Mucosa of descending colon (tissue), 3 donors: ENCODE data around the gene MRPL55. TPM values are rescaled to one million over a fixed set of nuclear protein-coding genes. Genes with fewer than 3 reads are reported as not detected.

Experiments
- ATAC-seq: fragments of 200-7000 bp; cut with Tn5 transposase; one replicate; pipeline ENCODE4 v1.9.1; 2020; ENCODE audit warnings: mild to moderate bottlenecking, moderate library complexity
- DNase-seq, 3 donors: peaks; one replicate each; pipeline ENCODE4 v3.0.0-alpha.2; 2020
- H3K36me3 ChIP-seq: fragments of 200-600 bp; one replicate; pipeline ENCODE4 v1.8.0; 2021; ENCODE audit warnings: low read depth, mild to moderate bottlenecking
- H3K4me1 ChIP-seq: fragments of 200-600 bp; one replicate; pipeline ENCODE4 v1.8.0; 2021; ENCODE audit warnings: low read depth, mild to moderate bottlenecking
- H3K4me3 ChIP-seq: fragments of 200-600 bp; one replicate; pipeline ENCODE4 v1.8.0; 2021; ENCODE audit warnings: mild to moderate bottlenecking
- H3K9me3 ChIP-seq: fragments of 200-600 bp; one replicate; pipeline ENCODE4 v1.8.0; 2021; ENCODE audit warnings: mild to moderate bottlenecking
- CTCF ChIP-seq: fragments of 200-600 bp; IDR thresholded peaks from one replicate; pipeline ENCODE4 v1.8.0; 2022; ENCODE audit warnings: antibody characterized with exemption, mild to moderate bottlenecking
- intact Hi-C, 2 donors: fragments of 100-400 bp; cut with DNase I in 1 of 2; cut with micrococcal nuclease in 1 of 2; formaldehyde crosslinking; loops; one replicate each; pipeline versions ENCODE4 v1.11.0 to v1.11.1; 2022; cut with DNase I, micrococcal nuclease
- total RNA-seq, 3 donors: library from RNA; stranded (reverse); fragmentation: NEBNext Ultra II Directional in 2 of 3; extraction: Animal tissue kit (Norgen Biotek cat#: 25700) in 2 of 3; gene quantifications; one replicate each; pipeline versions ENCODE4 v1.2.1 to v1.2.4, GENCODE V29; 2021 to 2023
- donor health status: DM: no; HTN: no; CAD: no; lungs with moderate emphysema.
- donor health status: DM: no; HTN: no; CAD: no.
- donor health status: DM: no; HTN: yes; CAD: no.

MRPL55 gene
- total RNA-seq, 3 donors from 2014 or later, result 24.3 to 42.1 (median 37.3) TPM

- ATAC-seq (peak; percentile 14), DNase-seq (peak in 1 of 3 donors; percentile 30)
- Histone ChIP-seq H3K36me3 (no peaks in the 10 kb centered on the region), H3K9me3 (no peaks in the 10 kb centered on the region), H3K4me3 (no peak overlapping the region), H3K4me1 (no peaks in the 10 kb centered on the region)
- TF ChIP-seq CTCF, result no peak
- intact Hi-C loops, result no loop called here
These were observed 34.0 kb downstream of the MRPL55 start for GRCh38 chr1:228074954-228075730.

GRCh38 chr1:228073857-228074545 lies 35.1 kb downstream of the MRPL55 start:
- intact Hi-C loops, result no loop called here
- DNase-seq (peak in 2 of 3 donors; percentile 52 to 61), ATAC-seq (peak; percentile 39)
- Histone ChIP-seq H3K4me1 (no peaks in the 10 kb centered on the region), H3K4me3 (no peak overlapping the region), H3K9me3 (no peaks in the 10 kb centered on the region), H3K36me3 (no peaks in the 10 kb centered on the region)
- TF ChIP-seq CTCF, result no peak

- ATAC-seq (no peak), DNase-seq (no peak)
- no peaks in the 10 kb centered on the region for H3K9me3 ChIP-seq
- no peaks in the 10 kb centered on the region for H3K36me3 ChIP-seq
- intact Hi-C loops, result no loop called here
- no peak overlapping the region for H3K4me3 ChIP-seq
- no peak for TF ChIP-seq CTCF
- no peaks in the 10 kb centered on the region for H3K4me1 ChIP-seq
These were observed 35.8 kb downstream of the MRPL55 start for GRCh38 chr1:228073061-228073856.

- intact Hi-C loops, result no loop called here
- ATAC-seq, result no peak
- no peak for DNase-seq
These were observed 36.4 kb downstream of the MRPL55 start for GRCh38 chr1:228072658-228073043.

More at GRCh38 chr1:228072658-228073043, 36.4 kb downstream of the MRPL55 start:
- Histone ChIP-seq H3K9me3 (no peaks in the 10 kb centered on the region), H3K4me3 (no peak overlapping the region), H3K4me1 (no peaks in the 10 kb centered on the region), H3K36me3 (no peaks in the 10 kb centered on the region)
- TF ChIP-seq CTCF, result no peak
